BJ (cell line): ENCODE measurements around the gene AOAH. TPM values are rescaled to one million over a fixed set of nuclear protein-coding genes. Genes with fewer than 3 reads are reported as not detected.
"Not testable (repeated sequence)": the region's sequence is repeated elsewhere in the genome, so short reads cannot be mapped to it uniquely, and the experiment has no call there.

Experiments
- CTCF ChIA-PET: fragments of 350-600 bp; formaldehyde crosslinking; extraction: SDS; loops from one replicate; lab custom pipeline; 2021; ENCODE audit warnings: antibody characterized with exemption, inconsistent platforms; lab: Yijun Ruan, JAX
- POLR2A ChIA-PET: fragments of 300-600 bp; sonication (Branson Sonifier 250); formaldehyde crosslinking; extraction: SDS; loops from one replicate; lab custom pipeline; 2021; ENCODE audit warnings: antibody characterized with exemption; lab: Charles Lee
- DNase-seq: peaks from one replicate; pipeline ENCODE4 v3.0.0-alpha.2; 2011; ENCODE audit warnings: low read depth
- H3K27me3 ChIP-seq: 2 replicates; pipeline ENCODE4 v1.6.0; 2011; ENCODE audit warnings: low read length; ENCODE audit not compliant: control insufficient read depth, insufficient read depth
- H3K36me3 ChIP-seq: 2 replicates; pipeline ENCODE4 v1.5.1; 2011; ENCODE audit warnings: low read length; ENCODE audit not compliant: control insufficient read depth, insufficient read depth
- H3K4me3 ChIP-seq: 2 replicates; pipeline ENCODE4 v1.5.1; 2011; ENCODE audit warnings: low read depth, mild to moderate bottlenecking, control low read depth, low read length
- polyA plus RNA-seq: library from polyadenylated mRNA; depleted of rRNA; stranded (reverse); fragments of >200 nt; gene quantifications from 2 replicates; pipeline ENCODE4 v1.2.3, GENCODE V29; 2011
- TF ChIP-seq, protein P1 (sequence below): IDR thresholded peaks from 2 replicates; pipeline ENCODE4 v1.5.1; 2011; ENCODE audit warnings: low read depth, mild to moderate bottlenecking, control low read depth, inconsistent platforms, low read length, moderate library complexity; ENCODE audit not compliant: insufficient read depth

AOAH gene
- polyA plus RNA-seq, 1 experiment, result not detected

DNA sequence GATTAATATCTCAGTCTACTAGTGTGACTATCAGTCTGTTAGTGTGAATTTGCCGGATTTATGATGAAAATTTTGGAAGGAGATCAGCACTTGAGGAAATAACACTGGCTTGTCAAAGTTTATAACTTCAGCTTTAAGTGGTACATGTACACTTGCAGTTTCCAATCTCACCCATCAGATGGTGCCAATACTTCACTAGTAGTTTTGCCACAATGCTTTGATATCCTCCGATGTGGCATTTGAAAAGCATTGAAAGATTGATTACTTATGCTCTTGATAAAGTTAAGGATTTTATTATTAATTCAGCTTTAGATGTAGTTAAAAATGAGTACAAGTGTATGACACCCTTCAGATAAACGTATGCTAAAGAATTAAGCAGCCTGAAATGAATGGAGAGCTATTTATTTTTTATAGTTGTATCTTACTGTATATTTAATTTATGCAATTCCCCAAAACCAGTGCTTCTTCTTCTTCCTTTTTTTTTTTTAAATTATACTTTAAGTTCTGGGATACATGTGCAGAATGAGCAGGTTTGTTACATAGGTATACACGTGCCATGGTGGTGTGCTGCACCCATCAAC is 236.4 kb downstream of the AOAH start:
- Histone ChIP-seq H3K36me3 (no peaks in the 10 kb centered on the region), H3K27me3 (peaks cover 6% of the 10 kb centered on the region), H3K4me3 (no peak overlapping the region)
- ChIA-PET POLR2A (no interaction called here), CTCF (interaction anchor here (0.6 to 11.2 kb wide), 22 partner anchors 9 to 953 kb away, joined by 3 to 197 read pairs (median 4); no protein-coding TSS in a partner anchor)
- TF ChIP-seq, protein P1, sequence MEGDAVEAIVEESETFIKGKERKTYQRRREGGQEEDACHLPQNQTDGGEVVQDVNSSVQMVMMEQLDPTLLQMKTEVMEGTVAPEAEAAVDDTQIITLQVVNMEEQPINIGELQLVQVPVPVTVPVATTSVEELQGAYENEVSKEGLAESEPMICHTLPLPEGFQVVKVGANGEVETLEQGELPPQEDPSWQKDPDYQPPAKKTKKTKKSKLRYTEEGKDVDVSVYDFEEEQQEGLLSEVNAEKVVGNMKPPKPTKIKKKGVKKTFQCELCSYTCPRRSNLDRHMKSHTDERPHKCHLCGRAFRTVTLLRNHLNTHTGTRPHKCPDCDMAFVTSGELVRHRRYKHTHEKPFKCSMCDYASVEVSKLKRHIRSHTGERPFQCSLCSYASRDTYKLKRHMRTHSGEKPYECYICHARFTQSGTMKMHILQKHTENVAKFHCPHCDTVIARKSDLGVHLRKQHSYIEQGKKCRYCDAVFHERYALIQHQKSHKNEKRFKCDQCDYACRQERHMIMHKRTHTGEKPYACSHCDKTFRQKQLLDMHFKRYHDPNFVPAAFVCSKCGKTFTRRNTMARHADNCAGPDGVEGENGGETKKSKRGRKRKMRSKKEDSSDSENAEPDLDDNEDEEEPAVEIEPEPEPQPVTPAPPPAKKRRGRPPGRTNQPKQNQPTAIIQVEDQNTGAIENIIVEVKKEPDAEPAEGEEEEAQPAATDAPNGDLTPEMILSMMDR, result peak; percentile 71
- DNase-seq, result no peak

DNA sequence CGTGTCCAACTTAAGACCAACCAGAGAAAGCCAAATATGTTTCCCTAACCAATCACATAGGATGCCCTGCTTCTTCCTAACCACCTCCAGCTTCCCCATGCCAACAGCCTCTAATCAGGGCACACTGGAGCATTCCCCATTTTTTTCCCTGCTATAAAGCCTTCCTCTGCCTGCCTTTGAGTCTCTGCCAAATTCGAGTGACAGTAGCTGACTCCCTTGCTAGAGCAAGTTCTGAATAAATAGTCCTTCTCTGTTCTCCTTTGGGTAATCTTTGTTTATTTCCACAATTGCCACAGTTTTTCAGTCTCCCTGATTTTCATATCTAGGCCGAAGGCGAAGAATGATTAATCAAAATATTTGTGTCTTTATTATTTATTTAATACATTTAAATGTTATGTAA is 238.0 kb downstream of the AOAH start:
- peaks cover 9% of the 10 kb centered on the region for H3K27me3 ChIP-seq
- ChIA-PET POLR2A (no interaction called here), CTCF (interaction anchor here (1.1 to 11.2 kb wide), 3 partner anchors 15 to 186 kb away, joined by 6 to 197 read pairs (median 6); no protein-coding TSS in a partner anchor)
- TF ChIP-seq, protein P1, result no peak
- DNase-seq, result no peak
- no peak overlapping the region for H3K4me3 ChIP-seq
- H3K36me3 ChIP-seq, result no peaks in the 10 kb centered on the region

DNA sequence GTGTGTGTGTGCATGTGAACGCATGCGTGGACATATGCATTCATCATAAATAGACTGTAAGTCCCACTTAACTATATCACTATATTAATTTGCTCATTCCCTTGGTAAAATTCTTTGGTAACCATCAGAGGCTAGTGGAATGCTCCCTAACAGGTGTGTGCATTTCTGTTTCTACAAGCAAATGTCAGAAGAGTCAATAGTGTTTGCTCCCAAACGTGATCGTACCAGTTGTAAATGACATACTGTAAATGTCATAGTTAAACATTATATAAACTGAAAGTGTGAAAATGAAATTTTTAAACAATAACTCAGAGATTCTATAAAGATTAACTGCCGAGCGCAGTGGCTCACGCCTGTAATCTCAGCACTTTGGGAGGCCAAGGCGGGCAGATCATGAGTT is 240.0 kb downstream of the AOAH start:
- no peak for DNase-seq
- ChIA-PET CTCF (interaction anchor here (0.6 to 11.2 kb wide), 4 partner anchors 42 to 428 kb away, joined by 3 to 197 read pairs (median 3); no protein-coding TSS in a partner anchor), POLR2A (interaction anchor here (0.7 kb wide), 1 partner anchor 1454 kb away, joined by 7 read pairs; no protein-coding TSS in a partner anchor)
- TF ChIP-seq, protein P1, result no peak
- peaks cover 6% of the 10 kb centered on the region for H3K27me3 ChIP-seq
- H3K36me3 ChIP-seq, result no peaks in the 10 kb centered on the region
- no peak overlapping the region for H3K4me3 ChIP-seq

DNA sequence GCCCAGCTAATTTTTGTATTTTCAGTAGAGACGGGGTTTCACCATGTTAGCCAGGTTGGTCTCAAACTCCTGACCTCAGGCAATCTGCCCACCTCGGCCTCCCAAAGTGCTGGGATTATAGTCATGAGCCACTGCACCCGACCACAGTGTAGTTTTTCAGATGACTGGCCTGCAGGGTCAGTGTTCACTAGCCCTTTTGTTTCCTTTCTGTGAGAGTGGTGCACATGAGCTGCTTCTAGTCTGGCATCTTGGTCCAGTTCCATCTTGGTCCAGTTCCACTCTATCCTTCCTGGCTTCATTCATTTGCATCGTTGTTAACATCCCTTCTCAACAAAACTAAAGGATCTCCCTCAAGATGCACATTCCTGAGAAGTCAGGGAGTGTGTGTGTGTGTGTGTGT is 240.4 kb downstream of the AOAH start:
- H3K36me3 ChIP-seq, DNase-seq, H3K27me3 ChIP-seq, H3K4me3 ChIP-seq: not testable (repeated sequence)
- ChIA-PET CTCF (interaction anchor here (0.6 to 11.2 kb wide), 3 partner anchors 172 to 428 kb away, joined by 3 to 197 read pairs (median 3); no protein-coding TSS in a partner anchor), POLR2A (interaction anchor here (0.7 kb wide), 1 partner anchor 1454 kb away, joined by 7 read pairs; no protein-coding TSS in a partner anchor)

DNA sequence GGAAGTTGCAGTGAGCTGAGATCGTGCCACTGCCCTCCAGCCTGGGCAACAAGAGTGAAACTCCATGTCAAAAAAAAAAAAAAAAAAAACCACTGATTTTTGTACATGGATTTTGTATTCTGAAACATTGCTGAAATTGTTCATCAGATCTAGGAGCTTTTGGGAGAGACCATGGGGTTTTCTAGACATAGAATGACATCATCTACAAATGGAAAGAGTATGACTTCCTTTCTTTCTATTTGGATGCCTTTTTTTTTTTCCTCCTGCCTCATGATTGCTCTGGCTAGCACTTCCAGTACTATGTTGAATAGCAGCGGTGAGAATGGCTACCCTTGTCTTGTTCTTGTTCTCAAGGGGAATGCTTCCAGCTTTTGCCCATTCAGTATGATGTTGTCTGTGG is 245.5 kb downstream of the AOAH start:
- peaks cover 2% of the 10 kb centered on the region for H3K27me3 ChIP-seq
- ChIA-PET CTCF (interaction anchor here (1.0 to 2.6 kb wide), 3 partner anchors 10 to 192 kb away, joined by 3 to 7 read pairs (median 4); no protein-coding TSS in a partner anchor), POLR2A (no interaction called here)
- TF ChIP-seq, protein P1, result no peak
- DNase-seq, result no peak
- H3K4me3 ChIP-seq, result no peak overlapping the region
- no peaks in the 10 kb centered on the region for H3K36me3 ChIP-seq
